GM21390 (cell line): ENCODE measurements around the gene NPM1.
"Not testable (repeated sequence)": the region's sequence is repeated elsewhere in the genome, so short reads cannot be mapped to it uniquely, and the experiment has no call there.

Experiments used
- ATAC-seq: cut with Tn5 transposase; IDR thresholded peaks from one replicate; pipeline ENCODE4 v1.9.1; 2021; ENCODE audit not compliant: unreplicated experiment

The NPM1 gene

DNA sequence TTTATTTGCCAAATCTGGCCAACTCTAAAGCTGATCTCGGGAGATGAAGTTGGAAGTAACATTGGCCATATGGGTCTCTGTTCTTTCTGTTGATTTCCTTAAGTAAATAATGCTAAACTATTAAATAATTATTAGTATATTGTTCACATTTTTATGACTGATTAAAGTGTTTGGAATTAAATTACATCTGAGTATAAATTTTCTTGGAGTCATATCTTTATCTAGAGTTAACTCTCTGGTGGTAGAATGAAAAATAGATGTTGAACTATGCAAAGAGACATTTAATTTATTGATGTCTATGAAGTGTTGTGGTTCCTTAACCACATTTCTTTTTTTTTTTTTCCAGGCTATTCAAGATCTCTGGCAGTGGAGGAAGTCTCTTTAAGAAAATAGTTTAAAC, 22.5 kb downstream of the NPM1 start:
- ATAC-seq, result no peak

DNA sequence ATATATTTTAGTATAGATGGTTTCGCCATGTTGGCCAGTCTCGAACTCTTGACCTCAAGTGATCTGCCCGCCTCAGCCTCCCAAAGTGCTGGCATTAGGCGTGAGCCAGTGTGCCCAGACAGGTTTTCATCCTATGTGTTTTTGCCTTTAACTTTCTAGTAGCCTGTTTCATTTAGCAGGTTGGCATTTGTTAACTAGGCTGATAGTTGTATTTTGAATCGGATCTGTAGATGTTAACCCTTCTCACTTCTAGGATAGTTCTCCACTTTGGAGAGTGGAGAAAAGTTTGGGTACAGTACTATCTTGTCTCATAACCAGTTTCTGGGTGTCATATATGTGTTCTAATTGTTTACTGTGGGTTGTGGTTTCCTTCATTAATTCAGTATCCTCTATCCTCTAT, 24.5 kb downstream of the NPM1 start:
- no peak for ATAC-seq

GRCh38 chr5:171413153-171413910, 25.7 kb downstream of the NPM1 start:
- ATAC-seq, result no peak

GRCh38 chr5:171413993-171414392, 26.3 kb downstream of the NPM1 start:
- not testable (repeated sequence) for ATAC-seq

GRCh38 chr5:171415115-171415730, 27.6 kb downstream of the NPM1 start:
- no peak for ATAC-seq

DNA sequence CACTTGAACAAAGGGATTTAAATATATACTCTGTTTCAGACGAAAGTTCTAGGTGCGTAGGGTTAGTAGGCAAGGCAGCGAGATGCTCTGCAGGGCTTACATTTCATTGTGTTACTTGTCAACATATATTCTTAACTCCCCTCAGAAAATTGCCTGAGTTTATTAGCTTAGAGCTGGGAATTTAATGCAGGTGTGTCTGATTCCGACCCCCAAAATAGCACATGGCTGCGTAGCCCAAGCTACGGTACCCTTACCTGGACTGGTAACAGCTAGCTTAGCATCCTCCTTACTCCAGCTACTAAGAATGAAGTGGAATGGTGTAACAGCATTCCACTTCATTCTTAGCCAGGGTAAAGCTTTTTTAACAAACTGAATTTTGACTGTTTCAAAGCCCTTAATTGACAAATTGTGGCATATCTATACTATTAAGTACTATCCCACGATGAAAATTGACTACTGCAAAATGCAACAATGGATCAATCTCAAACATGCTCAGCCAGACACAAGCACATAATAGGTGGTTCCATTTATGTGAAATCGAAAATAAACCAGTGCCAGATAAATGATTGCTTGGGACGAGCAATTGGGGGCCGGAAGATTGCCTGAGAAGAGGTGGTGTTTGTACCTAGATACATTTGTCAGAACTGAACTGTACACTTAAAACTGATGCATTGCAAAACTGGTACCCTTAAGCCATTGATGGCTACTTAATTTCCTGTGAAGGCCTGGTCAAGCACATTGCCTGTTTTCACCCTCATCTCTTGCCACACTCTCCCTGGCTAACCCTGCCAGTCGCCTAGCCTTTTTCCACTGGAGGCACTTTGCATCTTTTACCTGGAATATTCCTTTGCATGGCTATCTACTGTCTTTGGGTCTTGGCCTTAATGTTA, 28.8 kb downstream of the NPM1 start:
- ATAC-seq, result no peak

GRCh38 chr5:171418316-171418981, 30.8 kb downstream of the NPM1 start:
- ATAC-seq, result peak; percentile 71

- ATAC-seq, result peak; percentile 39
Observed at GRCh38 chr5:171418982-171419687, 31.5 kb downstream of the NPM1 start, which contains the start of gene FGF18. Gene FGF18 (plus strand): TSS chr5:171419647. CDS start chr5:171420200, 553 bp downstream.

DNA sequence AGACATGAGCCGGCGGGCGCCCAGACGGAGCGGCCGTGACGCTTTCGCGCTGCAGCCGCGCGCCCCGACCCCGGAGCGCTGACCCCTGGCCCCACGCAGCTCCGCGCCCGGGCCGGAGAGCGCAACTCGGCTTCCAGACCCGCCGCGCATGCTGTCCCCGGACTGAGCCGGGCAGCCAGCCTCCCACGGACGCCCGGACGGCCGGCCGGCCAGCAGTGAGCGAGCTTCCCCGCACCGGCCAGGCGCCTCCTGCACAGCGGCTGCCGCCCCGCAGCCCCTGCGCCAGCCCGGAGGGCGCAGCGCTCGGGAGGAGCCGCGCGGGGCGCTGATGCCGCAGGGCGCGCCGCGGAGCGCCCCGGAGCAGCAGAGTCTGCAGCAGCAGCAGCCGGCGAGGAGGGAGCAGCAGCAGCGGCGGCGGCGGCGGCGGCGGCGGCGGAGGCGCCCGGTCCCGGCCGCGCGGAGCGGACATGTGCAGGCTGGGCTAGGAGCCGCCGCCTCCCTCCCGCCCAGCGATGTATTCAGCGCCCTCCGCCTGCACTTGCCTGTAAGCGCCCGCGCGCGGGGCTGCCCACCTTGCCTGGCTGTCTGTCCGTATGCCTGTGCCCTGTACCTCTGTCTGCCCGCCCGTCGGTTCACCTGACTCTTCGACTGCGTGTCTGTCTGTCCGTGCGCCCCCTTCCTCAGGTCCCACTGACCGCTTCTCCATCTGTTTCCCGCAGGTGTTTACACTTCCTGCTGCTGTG, 32.2 kb downstream of the NPM1 start:
- peak; percentile 33 for ATAC-seq

- ATAC-seq, result no peak
Observed at GRCh38 chr5:171420431-171421241, 33.0 kb downstream of the NPM1 start.

DNA sequence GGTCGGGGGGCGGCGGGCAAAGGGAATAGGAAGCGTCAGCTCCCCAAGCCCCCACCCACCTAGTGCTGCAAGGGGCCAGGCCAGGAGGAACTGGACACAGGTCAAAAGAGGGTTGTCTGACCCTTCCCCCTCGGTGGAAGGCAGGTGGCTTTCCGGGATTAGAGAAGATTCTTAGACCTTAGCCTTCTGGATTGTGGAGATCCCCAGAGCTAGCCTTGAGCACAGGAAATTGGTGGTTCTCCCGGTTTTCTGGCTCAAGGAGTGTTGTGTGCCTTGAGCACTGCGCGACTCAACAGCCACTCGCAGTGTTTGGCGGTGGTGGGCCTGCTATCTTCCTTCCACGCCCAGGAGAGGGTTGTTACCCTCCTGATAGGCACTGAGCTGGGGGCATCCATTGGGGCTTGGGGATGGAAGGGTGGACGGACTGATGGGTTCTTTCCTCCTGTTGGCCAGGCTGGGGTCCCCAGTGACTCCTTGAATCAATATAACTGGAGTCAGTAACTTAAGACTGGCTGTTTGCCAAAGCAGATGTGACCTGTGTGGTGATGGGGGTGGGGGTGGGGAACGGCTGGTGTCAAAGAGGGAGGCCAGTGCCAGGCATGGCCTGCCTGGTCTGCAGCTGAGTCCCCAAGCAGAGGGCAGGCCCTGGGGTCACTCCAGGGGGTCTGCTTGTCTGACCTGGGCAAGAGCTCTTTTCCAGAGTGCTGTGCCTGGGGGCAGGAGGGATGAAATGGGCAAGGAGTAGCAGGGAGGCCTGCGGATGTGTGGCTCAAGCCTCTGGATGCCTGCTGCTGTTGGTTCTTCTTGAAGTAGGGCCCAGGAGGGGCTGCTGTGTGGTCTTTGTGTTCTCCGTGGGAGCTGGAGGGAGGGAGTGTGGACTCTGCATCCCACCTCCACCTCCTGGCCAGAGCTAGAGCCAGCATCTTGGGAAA, 33.9 kb downstream of the NPM1 start:
- ATAC-seq, result no peak

GRCh38 chr5:171422495-171422894, 34.8 kb downstream of the NPM1 start:
- no peak for ATAC-seq

DNA sequence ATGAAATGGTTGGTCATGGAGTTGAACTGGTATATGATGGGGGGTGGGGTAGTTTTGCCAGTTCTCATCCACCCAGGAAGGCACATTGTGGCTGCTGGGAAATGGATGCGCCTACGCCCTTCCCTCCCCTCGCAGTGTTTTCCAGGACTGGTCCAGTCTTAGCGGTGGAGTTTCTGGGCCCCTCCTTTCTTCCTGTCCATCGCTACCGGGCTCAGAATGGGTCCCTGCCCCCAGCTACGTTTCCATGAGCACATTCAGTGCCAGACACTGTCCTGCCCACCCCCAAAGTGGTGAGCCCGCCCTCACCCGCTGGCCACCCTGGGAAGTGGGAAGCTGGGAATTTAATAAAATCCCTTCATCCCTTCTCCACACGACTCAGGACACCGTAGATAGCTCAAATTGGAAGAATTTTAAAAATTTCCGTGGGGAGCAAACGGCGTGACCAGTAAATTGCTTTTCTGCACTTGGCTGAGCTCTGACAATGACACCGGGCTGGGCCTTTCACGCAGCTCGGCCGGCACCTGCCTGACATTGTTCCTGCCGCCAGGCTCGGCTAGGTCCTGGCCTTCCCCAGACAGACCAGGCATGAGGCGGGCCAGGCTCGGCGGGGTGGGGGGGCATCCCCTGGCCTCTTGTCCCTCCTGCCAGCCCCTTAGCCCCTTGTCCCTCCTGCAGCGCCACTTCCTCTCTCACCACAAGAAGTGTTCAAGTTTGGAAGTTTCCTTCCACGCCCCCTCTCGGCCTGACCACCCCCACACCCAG, 35.4 kb downstream of the NPM1 start:
- ATAC-seq, result no peak

DNA sequence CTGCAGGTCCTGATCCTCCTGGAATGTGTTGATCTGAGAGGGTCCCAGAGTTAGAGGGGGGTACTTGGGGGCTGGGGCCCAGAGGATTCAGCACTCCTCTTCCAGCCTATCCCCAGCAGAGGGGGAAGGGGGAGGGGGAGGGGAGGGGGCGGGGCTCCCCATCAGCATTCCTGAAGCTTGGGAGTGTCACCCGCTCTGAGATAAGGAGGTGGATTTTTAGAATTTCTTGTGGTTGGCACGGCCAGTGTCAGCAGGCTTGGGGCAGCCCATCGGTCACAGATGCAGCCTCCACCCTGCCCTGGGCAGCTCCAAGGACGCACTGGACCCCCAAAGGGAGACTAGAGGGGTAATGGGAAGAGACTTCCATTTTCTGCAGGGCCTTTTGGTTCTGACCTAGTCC, 37.1 kb downstream of the NPM1 start:
- no peak for ATAC-seq

DNA sequence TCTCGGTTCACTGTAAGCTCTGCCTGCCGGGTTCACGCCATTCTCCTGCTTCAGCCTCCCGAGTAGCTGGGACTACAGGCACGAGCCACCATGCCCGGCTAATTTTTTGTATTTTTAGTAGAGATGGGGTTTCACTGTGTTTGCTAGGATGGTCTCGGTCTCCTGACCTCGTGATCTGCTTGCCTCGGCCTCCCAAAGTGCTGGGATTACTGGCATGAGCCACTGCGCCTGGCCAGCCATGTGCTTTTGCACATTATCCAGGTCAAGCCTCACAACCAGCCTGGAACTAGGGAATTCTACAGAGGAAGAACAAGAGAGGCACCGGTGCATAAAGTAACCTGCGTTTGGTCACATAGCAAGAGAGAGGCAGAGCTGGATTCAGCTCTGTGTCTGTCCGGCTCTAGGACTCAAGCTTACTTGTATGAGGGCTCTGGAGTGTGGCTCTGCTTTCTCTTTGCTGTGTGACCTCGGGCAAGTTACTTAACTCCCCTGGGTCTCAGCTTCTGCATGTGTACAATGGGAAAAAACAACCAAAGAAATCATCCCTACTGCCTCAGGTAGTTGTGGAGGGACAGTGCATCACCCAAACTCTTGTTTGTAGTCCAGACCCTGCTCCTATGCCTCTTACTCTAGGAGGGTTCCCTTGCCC, 38.1 kb downstream of the NPM1 start:
- no peak for ATAC-seq

GRCh38 chr5:171426266-171426665, 38.6 kb downstream of the NPM1 start:
- no peak for ATAC-seq

- ATAC-seq, result no peak
Observed at GRCh38 chr5:171426680-171427079, 39.0 kb downstream of the NPM1 start.
